ENCODE measurements around the gene SFXN1.

The SFXN1 gene

DNA sequence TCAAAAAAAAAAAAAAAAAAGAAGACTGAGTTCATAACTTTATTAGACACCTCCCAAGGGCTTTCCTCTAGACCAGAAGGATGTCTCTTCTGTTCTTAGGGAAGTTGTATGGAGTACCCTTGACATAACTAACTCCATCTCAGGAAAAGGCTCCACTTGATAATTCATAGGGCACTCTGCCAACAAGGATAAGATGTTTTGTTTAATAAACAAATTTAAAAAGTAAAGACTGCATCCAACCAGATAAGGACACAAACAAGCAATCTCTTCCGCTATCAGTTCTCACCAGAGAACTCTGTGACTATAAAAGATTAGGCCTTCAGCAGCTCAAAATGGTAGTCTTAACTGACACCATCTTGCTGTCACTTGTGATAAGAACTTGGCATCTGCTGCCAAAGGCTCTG lies 65.8 kb downstream of the SFXN1 start:
- no peak for DNase-seq

DNA sequence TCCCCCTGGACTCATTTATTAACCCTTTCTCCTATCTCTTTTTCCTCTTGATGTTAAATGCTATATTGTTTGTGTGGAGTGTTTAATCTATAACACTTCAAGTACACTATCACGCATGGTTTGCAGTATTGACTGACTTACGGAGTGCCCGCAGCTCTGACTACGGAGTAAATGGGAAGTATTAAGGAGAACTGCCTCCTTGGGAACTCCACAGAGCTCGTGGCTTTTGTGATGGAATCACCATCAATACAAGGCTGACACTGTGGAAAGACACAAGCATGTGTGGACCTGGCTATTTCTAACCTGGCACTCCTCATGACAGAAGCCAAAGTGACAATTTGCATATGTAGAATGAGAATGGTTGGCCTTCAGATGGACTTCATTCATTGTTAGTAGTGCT lies 66.2 kb downstream of the SFXN1 start:
- DNase-seq: no peak

- no peak for DNase-seq
Observed at GRCh38 chr5:175547842-175548241, 69.5 kb downstream of the SFXN1 start.

DNA sequence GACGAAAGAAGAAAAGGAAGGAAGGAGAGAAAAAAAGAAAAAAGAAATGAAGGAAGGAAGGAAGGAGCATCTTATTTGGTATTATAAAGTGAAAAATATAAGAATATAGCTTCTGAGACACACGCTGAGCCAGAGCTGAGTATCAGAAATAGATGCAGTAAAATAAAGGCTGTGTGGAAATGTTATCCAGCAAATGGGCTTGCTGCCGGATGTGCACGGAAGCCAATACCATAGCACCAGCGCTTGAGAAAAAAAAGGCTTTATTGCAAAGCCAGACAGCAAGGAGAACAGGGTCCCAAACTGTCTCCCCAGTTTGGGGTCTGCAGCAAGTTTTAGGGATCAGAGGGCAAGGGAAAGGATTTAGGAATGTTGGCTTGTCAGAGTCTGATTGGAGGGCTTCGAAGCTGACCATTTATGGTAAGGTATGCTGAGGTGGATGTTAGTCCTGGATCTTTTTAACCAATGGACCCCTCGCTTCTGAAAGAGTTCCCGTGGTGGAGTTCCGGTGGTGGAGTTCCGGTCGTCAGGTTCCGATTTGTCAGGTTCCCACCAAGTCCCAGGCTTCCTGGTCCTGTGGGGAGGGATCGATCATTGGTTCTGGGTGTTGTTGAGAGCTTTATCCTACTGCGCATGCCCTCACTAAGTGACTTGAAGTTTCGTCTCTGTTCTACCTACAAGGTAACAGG lies 70.4 kb downstream of the SFXN1 start:
- no peak for DNase-seq

DNA sequence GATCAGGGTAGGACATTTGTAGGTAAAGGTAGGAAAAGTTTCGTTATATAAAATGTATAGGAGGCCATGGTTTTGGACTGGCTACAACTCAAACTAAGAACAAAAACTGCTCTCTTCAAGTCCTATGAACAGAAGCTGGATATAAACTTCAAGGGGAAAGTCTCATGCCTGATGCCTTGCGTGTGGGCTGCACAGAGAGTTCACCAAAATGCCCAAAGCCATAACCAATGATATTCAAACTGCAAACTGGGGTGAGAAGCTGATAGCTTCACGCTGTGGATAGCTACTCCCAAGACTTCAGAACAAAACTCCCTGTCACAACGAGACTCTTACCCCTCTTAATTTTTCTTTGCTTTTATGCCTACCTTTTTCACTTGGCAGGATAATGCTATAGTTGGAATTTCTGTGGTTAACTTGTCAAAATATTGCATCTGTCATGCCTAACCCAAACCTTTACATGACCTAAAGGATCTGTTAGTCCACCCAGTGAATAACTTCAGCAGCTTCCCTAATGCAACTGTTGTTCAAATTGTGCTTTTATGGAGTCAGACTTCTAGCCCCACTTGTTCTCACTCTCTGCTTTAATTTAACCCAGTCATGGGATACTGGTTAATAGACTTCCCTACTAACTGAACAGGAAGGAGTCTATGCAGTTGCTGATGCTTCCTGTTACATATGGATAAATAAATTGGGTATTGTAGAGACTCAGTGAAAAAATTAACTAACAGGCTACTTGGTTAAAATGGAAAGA lies 71.9 kb downstream of the SFXN1 start:
- DNase-seq: no peak

GRCh38 chr5:175551266-175551665 lies 72.9 kb downstream of the SFXN1 start:
- no peak for DNase-seq

DNA sequence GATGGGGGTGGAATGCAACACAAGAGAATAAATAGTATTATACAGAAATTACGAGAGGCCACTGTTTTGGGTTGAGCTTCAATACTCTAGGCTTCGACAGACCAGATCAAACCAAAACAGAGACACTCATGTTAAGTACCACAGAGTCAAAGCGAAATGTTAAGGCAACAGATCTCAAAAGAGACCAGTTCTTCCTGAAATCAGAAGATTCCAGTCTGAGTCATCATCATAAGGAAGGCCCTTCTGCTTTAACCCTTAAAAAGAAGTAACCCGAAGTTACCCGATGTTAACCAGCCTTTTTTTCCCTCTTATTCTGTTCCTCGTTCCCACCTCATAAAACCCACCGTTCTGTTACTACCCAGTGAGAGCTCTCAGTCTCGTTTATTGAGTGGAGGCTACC lies 75.9 kb downstream of the SFXN1 start:
- no peak for DNase-seq

GRCh38 chr5:175555168-175555785 lies 76.9 kb downstream of the SFXN1 start:
- no peak for DNase-seq

- no peak for DNase-seq
Observed at GRCh38 chr5:175556794-175557193, 78.4 kb downstream of the SFXN1 start.

DNA sequence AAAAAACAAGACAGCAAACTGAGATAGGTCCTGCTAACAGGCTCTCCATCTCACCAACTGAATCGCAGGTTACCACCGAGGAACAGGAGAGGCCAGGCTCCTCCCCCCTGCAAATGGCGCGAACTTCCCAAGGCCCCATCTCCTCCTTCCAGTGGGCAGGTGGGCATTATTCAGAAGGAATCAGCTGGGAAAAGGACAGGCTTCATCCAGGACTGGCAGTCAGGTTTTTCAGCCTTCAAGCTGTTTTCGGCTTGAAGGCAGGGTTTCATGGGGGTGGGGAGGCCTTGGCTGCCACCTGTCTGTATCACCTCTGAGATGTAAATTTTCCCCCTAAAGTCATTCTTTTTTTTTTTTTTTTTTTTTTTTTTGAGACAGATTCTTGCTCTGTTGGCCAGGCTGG lies 79.4 kb downstream of the SFXN1 start:
- DNase-seq: no peak

DNA sequence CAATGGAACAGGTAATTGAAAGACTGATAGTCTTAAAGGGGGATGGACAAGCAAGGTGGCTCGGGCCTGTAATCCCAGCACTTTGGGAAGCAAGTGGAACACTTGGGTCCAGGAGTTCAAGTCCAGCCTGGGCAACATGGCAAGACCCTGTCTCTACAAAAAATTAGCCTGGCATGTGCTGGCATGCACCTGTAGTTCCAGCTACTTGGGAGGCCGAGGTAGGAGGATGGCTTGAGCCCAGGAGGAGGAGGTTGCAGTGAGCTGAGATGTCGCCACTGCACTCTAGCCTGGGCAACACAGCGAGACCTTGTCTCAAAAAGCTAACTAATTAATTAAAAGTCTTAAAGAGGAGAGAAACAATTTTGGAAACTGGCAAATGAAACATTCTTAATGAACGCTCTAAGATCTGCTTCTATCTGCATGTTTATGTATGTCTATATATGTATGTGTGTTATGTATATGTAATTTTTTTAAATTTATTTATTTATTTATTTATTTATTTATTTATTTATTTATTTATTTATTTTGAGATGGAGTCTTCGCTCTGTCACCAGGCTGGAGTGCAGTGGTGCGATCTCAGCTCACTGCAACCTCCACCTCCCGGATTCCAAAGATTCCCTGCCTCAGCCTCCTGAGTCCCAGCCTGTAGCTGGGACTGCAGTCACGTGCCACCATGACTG lies 80.6 kb downstream of the SFXN1 start:
- no peak for DNase-seq

DNA sequence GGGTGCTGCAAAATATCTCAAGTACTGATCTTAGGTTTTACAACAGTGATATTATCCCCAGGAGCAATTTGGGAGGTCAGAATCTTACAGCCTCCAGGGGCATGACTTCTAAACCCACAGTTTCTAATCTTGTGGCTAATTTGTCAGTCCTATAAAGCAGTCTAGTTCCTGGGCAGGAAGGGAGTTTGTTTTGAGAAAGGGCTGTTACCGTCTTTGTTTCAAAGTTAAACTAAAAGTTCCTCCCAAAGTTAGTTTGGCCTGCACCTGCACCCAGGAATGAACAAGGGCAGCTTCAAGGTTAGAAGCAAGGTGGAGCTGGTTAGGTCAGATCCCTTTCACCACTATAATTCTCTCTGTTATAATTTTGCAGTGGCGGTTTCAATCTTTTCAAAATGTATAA lies 81.7 kb downstream of the SFXN1 start:
- DNase-seq: no peak

- no peak for DNase-seq
Observed at GRCh38 chr5:175561085-175561484, 82.7 kb downstream of the SFXN1 start.

DNA sequence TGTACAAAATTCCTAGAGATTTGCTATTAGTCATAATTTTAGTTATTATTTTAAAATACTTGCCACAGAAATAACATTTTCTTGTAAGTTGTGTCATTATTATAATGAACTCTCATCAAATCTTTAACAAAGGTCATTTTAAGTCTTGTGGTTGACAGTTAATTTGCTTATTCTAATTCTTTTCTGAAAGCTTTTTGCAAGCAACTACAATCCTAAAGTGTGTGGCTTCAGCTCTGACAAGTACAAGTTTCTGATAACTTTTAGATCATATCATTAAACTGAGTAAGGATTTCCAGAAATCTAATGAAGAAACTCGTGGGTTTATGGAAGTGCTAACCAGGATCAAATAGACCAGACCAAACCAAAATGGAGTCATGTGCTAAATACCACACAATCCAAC lies 86.4 kb downstream of the SFXN1 start:
- DNase-seq: no peak

DNA sequence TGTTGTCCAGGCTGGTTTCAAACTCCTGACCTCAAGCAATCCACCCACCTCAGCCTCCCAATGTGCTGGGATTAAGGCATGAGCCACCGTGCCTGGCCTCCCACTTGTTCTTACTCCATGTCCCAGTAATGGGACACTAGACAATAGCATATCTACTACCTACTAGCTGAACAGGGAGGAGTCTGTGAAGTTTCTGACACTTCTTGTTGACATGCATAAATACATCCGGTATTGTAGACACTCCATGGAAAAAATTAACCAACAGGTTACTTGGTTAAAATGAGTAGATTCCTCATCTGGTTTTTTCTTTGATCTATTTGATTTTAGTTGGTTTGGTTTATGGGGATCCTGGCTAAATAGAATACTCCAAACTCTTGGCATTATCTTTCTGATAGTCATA lies 88.3 kb downstream of the SFXN1 start:
- DNase-seq: no peak

GRCh38 chr5:175567954-175568353 lies 89.6 kb downstream of the SFXN1 start:
- no peak for DNase-seq

GRCh38 chr5:175569701-175570100 lies 91.3 kb downstream of the SFXN1 start:
- no peak for DNase-seq

GRCh38 chr5:175572886-175573285 lies 94.5 kb downstream of the SFXN1 start:
- no peak for DNase-seq

DNA sequence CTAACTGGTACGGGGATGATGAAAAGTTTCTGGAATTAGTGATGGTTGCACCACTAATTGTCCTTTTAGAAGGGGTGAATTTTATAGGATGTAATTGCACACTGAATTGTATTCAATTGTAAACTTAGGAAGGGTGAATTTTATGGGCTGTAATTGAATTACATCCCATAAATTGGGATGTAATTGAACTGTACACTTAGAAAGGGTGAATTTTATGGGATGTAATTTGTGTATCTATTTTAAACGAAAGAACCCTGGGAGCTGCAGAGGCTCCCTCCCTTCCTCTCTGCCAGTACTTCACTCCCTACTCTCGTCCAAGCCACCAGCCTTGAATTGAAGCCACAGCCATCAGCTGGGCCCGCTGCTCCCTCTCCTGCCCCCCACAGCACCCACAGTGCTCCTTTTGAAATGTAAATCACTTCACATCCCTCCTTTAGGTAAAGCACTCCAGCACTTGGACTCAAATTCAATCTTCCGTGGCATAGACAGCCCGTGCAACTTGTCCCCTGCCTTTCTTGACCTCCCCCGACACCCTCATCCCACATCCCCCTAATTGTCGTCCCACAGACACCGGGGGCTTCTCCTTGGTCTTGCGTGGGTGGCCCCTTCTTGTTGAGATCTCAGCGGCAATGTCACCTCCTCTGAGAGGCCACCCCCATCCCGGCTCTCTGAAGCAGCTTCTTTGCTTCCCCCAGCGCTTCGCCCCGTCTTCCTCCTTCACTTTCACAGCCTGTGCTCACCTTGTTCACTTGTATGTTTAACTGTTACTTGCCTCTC lies 95.3 kb downstream of the SFXN1 start:
- no peak for DNase-seq

DNA sequence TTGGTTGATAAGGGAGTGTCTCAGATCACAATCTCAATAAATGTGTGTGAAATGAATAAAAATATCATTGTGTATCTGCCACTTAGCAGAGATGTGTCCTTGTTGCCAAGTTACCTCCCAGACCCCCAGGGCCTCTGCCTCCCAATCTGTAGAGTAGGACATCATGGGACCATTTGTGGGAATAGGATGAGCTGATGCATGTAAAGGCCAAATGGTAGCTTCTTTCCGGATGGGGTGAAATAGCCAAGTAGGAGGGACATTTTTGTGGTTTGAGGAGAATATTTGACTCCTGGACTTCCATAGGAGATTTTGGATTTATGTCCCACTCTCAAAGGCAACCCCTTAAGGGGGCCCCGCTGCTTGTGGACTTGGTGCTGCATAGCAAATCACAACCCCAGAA lies 96.9 kb downstream of the SFXN1 start:
- DNase-seq: no peak

GRCh38 chr5:175576096-175576495 lies 97.7 kb downstream of the SFXN1 start:
- no peak for DNase-seq

DNA sequence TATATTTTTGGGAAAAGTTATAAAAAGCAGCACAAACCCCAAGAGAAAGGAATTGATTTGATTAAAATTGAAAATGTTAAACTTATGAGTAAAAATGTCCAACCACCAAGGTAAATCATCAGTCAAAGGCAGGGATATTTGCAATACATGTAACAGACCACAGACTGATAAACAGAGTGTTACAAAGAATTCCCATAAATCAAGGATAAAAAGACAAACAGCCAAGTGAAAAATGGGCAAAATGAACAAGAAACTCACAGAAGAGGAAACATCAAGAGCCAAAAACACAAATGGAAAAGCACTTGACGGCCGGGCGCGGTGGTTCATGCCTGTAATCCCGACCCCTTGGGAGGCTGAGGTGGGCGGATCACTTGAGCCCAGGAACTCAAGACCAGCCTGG lies 98.2 kb downstream of the SFXN1 start:
- DNase-seq: no peak
